ENCODE data around the gene FBXO33.

DNA sequence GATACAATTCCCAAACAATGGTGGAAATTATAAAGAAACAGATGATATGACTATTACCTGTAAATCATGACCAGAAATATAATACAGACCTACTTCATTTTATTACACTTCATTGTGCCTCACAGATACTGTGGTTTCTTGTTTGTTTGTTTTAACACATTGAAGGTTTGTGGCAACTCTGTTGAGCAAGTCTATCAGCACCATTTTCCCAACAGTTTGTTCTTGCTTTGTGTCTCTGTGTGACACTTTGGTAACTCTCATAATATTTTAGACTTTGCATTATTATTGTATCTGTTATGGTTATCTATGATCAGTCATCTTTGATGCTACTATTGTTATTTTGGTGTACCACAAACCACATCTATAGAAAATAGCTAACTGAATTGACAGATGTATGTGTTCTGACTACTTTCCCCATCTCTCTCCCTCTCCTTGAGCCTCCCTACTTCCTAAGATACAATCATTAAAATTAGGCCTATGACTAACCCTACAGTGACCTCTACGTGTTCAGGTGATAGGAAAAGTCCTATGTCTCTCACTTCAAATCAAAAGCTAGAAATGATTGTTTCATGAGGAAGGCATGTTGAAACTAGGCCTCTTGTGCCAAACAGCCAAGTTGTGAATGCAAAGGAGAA lies 49.1 kb downstream of the FBXO33 start:
- TF ChIP-seq, protein P1, sequence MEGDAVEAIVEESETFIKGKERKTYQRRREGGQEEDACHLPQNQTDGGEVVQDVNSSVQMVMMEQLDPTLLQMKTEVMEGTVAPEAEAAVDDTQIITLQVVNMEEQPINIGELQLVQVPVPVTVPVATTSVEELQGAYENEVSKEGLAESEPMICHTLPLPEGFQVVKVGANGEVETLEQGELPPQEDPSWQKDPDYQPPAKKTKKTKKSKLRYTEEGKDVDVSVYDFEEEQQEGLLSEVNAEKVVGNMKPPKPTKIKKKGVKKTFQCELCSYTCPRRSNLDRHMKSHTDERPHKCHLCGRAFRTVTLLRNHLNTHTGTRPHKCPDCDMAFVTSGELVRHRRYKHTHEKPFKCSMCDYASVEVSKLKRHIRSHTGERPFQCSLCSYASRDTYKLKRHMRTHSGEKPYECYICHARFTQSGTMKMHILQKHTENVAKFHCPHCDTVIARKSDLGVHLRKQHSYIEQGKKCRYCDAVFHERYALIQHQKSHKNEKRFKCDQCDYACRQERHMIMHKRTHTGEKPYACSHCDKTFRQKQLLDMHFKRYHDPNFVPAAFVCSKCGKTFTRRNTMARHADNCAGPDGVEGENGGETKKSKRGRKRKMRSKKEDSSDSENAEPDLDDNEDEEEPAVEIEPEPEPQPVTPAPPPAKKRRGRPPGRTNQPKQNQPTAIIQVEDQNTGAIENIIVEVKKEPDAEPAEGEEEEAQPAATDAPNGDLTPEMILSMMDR (IDR thresholded peaks at IDR 0.05), result no peak
- TF ChIP-seq POLR2A (IDR thresholded peaks at IDR 0.05), result no peak
